Duodenal mucosa (tissue), 2 donors: ENCODE data around the gene NEFH.

Source experiments
- H3K27ac ChIP-seq: one replicate; pipeline ENCODE4 v1.7.0; 2013; ENCODE audit warnings: low read depth, low read length
- H3K27me3 ChIP-seq, 2 donors: one replicate each; pipeline ENCODE4 v1.7.0; 2013; ENCODE audit warnings: low read length in 2 of 2, control low read depth in 1 of 2; ENCODE audit not compliant: insufficient read depth in 2 of 2, control insufficient read depth in 1 of 2
- H3K36me3 ChIP-seq, 2 donors: one replicate each; pipeline ENCODE4 v1.7.0; 2013; ENCODE audit warnings: low read length in 2 of 2, control low read depth in 1 of 2; ENCODE audit not compliant: insufficient read depth in 2 of 2, control insufficient read depth in 1 of 2
- H3K4me1 ChIP-seq, 2 donors: one replicate each; pipeline ENCODE4 v1.7.0; 2013; ENCODE audit warnings: low read length in 2 of 2, control low read depth in 1 of 2; ENCODE audit not compliant: insufficient read depth in 2 of 2, control insufficient read depth in 1 of 2
- H3K4me3 ChIP-seq, 2 donors: one replicate each; pipeline ENCODE4 v1.7.0; 2013; ENCODE audit warnings: low read length in 2 of 2, low read depth in 1 of 2
- H3K9ac ChIP-seq, 2 donors: one replicate each; pipeline ENCODE4 v1.7.0; 2013; ENCODE audit warnings: low read length in 2 of 2, low read depth in 1 of 2
- H3K9me3 ChIP-seq, 2 donors: one replicate each; pipeline ENCODE4 v1.7.0; 2013; ENCODE audit warnings: low read length in 2 of 2, control low read depth in 1 of 2; ENCODE audit not compliant: control insufficient read depth in 1 of 2

NEFH gene

DNA sequence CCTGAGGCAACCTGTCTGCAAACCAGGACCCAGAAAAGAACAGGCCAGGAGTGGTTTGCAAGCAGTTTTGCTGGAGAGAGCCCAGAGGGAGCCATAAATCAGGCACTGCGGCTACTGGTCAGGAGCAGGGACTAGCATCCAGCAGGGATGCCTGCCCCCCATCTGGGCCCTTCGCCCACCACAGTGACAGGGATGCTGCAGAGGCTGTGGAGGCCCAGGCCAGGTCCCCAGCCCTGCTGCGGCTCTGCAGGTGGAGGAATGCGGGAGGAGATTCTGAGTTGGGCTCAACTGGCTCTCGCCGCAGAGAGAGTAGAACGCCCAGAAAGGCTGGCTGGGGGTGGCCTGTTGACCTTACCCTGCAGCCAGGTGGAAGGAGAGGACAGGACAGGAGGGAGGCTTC, 16.4 kb upstream of the NEFH start:
- Histone ChIP-seq H3K9ac (no peak overlapping the region), H3K27ac (no peak overlapping the region), H3K4me3 (no peak overlapping the region), H3K36me3 (no peaks in the 10 kb centered on the region), H3K4me1 (no peaks in the 10 kb centered on the region), H3K27me3 (no peaks in the 10 kb centered on the region), H3K9me3 (no peaks in the 10 kb centered on the region)

DNA sequence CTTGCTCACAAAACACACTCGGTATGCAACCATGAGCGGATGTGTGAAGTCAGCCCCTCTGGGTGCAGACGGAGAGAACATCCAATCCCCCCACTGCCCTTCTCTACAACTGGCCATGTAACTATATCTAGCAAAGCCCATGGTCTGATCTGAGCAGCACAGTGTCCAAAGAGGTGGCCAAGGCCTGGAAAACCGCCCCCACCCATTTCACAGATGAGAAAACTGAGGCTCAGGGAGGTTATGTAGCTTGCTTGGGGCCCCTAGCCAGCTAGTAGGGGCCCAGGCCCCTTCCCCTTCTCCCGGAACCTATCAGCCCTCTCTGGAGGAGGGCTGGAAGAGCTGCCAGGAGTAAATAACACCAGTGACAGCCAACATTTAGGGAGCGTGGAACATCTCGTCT, 15.4 kb upstream of the NEFH start:
- Histone ChIP-seq H3K4me1 (no peaks in the 10 kb centered on the region), H3K9ac (no peak overlapping the region), H3K9me3 (no peaks in the 10 kb centered on the region), H3K4me3 (no peak overlapping the region), H3K27me3 (peaks cover 3% of the 10 kb centered on the region in 2 donors), H3K36me3 (no peaks in the 10 kb centered on the region), H3K27ac (no peak overlapping the region)

DNA sequence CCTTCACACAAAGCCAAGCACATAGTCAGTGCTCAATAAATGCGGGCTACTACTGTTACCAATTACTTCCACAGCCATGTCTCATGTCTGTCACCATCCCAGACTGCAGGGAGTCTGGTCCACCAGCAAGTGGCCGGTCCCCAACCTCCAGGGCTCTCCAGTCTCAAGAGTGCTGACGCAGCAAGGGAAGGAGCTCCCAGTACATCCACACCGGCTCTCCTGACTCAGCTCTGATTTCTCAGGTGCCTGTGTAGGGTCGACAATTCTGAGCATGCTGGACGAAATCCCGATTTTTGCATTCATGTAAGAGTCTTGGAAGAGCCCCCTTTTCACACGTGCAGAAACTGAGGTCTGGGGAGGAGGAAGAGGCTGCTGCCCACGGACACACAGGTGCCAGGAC, 10.3 kb upstream of the NEFH start:
- H3K27ac ChIP-seq: no peak overlapping the region
- H3K4me3 ChIP-seq: peak overlapping the region in 1 of 2 donors; percentile 41
- H3K4me1 ChIP-seq: no peaks in the 10 kb centered on the region
- H3K27me3 ChIP-seq: peaks cover 10 to 11% of the 10 kb centered on the region in 2 donors
- no peak overlapping the region for H3K9ac ChIP-seq
- no peaks in the 10 kb centered on the region for H3K36me3 ChIP-seq
- H3K9me3 ChIP-seq: no peaks in the 10 kb centered on the region

DNA sequence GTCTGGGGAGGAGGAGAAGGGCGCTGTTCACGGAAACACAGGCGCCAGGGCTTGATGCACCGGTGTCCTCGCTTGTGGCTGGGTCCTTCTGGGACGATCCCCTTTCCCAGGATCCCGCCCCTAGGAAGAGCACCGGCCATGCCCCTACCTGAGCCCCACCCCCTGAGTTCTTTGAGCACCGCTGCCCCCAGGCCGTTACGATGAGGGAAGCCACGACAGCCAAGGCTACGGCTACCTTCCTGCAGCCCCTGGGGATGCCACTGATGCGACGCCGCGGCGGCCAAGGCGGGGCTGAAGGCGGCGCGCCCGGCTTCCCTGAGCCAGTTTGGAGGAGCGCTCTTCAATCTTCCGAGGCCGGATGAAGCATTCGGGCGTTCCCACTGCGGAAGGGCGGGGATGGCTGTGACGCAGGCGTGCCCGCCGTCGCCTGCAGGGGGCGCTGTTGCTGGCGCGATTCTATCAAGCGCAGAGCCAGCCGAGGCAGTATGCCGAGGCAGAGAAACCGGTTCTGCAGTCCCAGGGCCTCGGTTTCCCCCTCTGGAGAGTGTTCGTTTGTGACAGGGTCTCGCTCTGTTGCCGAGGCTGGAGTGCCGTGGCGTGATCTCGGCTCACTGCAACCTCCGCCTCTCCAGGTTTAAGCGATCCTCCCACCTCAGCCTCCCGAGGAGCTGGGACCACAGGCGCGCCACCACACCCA, 9.7 kb upstream of the NEFH start:
- Histone ChIP-seq H3K27me3 (peaks cover 10 to 11% of the 10 kb centered on the region in 2 donors), H3K9me3 (no peaks in the 10 kb centered on the region), H3K4me1 (no peaks in the 10 kb centered on the region), H3K9ac (no peak overlapping the region), H3K4me3 (peak overlapping the region in 1 of 2 donors; percentile 41), H3K36me3 (no peaks in the 10 kb centered on the region), H3K27ac (no peak overlapping the region)

DNA sequence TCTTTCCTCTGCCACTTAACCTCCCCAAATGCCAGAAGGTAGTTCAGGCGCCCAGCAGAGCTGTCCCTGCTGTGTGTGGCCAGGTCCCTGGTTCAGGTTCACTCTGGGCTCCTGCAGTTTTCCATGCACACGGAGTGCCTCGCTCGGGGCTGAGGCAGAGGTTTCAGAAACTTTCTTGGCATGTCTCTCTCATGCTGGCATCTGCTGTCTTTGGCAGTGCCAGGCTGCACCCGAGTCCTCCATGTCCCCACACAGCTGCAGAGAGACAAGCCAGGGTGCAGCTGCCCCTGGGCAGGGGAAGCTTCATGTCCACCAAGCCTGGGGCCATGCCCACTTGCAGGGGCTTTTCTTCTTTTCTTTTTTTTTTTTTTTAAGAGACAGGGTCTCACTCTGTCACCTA, 7.0 kb upstream of the NEFH start:
- Histone ChIP-seq H3K9ac (no peak overlapping the region), H3K27ac (no peak overlapping the region), H3K9me3 (no peaks in the 10 kb centered on the region), H3K4me1 (no peaks in the 10 kb centered on the region), H3K36me3 (no peaks in the 10 kb centered on the region), H3K27me3 (peaks cover 15% of the 10 kb centered on the region in 2 donors), H3K4me3 (no peak overlapping the region)

DNA sequence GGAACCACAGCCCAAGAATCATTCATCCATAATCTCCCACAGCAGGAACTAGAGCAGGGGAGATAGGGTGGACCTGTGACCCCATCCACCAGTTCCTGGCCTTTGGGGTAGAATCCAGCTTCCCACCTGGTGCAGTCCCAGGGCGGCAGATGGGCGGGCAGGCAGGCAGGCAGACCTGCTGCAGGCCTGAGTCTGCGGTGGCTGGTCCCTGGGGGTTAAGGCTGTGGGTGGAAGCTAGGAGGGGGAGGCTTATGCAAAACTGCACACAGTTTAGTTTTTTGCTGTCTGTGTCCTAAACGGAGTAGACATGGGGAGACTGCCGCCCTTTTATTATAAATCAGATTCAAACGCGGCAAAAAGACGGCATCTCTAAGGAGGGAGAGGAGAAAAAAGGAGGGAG, 4.5 kb upstream of the NEFH start:
- Histone ChIP-seq H3K9ac (no peak overlapping the region), H3K27ac (no peak overlapping the region)

DNA sequence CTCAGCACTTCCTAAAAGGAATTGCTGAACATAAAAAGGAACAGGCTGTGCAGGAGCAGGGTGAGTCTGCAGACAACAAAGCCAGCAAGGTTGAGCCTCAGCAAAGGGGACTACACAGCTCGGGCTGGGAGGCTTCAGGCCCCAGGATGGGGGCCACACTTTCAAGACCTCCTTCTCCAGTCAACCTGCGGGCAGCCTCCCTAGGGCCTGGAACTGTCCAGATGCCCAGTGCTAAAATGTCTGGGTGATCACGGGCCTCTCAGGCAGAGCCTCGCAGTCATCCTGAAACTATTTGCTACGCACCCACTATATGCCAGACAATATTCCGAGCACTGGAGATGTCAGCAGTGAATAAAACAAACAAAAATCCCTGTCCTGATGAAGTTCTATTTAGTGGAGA, 3.9 kb upstream of the NEFH start:
- H3K27ac ChIP-seq: no peak overlapping the region
- peaks cover 24 to 32% of the 10 kb centered on the region in 2 donors for H3K27me3 ChIP-seq
- H3K4me3 ChIP-seq: no peak overlapping the region
- H3K36me3 ChIP-seq: no peaks in the 10 kb centered on the region
- H3K9ac ChIP-seq: no peak overlapping the region
- H3K9me3 ChIP-seq: no peaks in the 10 kb centered on the region
- no peaks in the 10 kb centered on the region for H3K4me1 ChIP-seq

More for the DNA sequence above, 4.5 kb upstream of the NEFH start:
- Histone ChIP-seq H3K36me3 (no peaks in the 10 kb centered on the region), H3K9me3 (no peaks in the 10 kb centered on the region), H3K27me3 (peaks cover 20 to 31% of the 10 kb centered on the region in 2 donors), H3K4me3 (no peak overlapping the region), H3K4me1 (no peaks in the 10 kb centered on the region)

DNA sequence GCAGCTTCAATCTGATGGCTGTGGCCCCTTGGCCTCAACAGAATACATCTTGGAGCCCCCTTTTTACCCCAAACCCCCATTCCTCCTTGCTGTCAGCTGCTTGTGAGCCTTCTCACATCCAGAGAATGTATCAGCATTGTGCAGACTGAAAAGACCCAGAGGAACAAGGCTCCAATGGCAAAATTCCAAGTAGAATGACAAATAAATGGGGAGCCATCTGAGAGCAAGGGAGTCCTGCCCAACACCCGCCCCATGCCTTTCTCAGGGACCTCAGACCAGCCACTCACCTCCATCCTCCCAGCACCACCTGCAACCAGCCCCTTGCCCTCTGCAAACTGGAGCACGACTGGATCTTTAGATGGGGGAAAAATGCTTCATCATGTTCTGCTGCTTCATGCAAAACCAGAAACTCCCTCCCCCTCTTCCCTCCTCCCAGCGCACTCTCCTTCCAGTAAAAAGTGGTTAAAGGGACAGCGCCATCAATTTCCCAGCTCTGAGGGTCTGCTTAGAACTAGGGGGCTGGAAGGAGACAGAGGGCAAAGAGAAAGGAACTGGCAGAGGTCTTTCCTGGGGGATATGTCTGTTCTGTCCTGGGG, 2.2 kb upstream of the NEFH start:
- Histone ChIP-seq H3K27ac (no peak overlapping the region), H3K36me3 (no peaks in the 10 kb centered on the region), H3K9ac (no peak overlapping the region), H3K9me3 (no peaks in the 10 kb centered on the region), H3K4me1 (no peaks in the 10 kb centered on the region), H3K27me3 (peaks cover 30 to 46% of the 10 kb centered on the region in 2 donors), H3K4me3 (no peak overlapping the region)

DNA sequence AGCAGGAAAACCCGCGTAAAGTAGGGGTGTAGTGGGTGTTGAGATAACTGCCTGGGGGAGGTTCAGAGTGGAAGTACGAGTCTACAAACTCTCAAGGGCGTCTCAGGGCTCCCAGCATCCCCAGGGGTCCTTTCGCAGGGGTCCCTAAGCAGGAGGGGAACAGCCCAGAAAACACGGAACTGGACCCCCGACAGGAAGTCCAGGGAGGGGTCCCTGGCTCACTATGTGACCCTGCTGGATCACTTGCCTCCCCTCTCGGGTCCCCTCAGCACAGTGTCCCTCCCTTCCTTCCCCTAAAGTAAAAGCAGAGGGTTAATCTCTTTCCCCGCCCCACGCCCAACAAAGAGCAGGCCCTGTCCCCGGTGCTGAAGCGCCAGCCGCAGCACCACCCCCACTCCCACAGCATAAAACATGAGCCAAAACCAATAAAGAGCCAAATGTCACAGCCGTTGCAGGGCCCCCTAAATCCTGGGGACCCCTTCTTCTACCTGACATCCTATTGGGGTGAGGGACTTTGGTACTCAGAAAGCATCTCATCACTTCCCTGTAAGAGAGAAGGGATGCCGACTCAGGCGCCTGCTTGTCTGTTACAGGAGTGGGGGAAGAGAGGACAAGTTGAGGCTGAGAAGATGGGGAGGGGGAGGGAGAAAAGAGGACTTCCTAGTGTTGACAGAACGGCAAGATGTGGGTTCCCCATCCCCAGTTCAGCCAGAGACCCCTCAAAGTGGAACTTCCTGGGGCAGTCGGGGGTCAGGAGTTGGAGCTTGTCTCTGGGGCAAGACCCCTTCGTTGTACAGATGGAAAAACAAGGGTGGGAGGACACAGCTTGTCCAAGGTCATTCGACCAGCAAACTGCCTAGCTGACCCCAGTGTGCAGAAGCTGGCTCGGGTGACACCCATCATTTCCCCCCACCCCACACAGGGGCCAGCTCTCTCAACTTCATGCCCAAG, 1.4 kb upstream of the NEFH start:
- Histone ChIP-seq H3K4me3 (no peak overlapping the region), H3K9me3 (no peaks in the 10 kb centered on the region), H3K4me1 (no peaks in the 10 kb centered on the region), H3K9ac (no peak overlapping the region), H3K27ac (no peak overlapping the region), H3K36me3 (no peaks in the 10 kb centered on the region), H3K27me3 (peaks cover 30 to 46% of the 10 kb centered on the region in 2 donors)

DNA sequence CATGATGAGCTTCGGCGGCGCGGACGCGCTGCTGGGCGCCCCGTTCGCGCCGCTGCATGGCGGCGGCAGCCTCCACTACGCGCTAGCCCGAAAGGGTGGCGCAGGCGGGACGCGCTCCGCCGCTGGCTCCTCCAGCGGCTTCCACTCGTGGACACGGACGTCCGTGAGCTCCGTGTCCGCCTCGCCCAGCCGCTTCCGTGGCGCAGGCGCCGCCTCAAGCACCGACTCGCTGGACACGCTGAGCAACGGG, 169 bp downstream of the NEFH start:
- Histone ChIP-seq H3K27me3 (peaks cover 30 to 46% of the 10 kb centered on the region in 2 donors), H3K4me3 (peak overlapping the region in 1 of 2 donors; percentile 8), H3K9me3 (no peaks in the 10 kb centered on the region), H3K36me3 (no peaks in the 10 kb centered on the region), H3K4me1 (no peaks in the 10 kb centered on the region), H3K9ac (no peak overlapping the region), H3K27ac (no peak overlapping the region)
